COLO668 (cell line): ENCODE data around the gene TMEM69.
"Not testable (repeated sequence)": the region's sequence is repeated elsewhere in the genome, so short reads cannot be mapped to it uniquely, and the experiment has no call there.

Experiments used
- DNase-seq: peaks from one replicate; lab custom pipeline; 2025; ENCODE audit not compliant: unreplicated experiment; lab: John Stamatoyannopoulos, UW

TMEM69 gene

DNA sequence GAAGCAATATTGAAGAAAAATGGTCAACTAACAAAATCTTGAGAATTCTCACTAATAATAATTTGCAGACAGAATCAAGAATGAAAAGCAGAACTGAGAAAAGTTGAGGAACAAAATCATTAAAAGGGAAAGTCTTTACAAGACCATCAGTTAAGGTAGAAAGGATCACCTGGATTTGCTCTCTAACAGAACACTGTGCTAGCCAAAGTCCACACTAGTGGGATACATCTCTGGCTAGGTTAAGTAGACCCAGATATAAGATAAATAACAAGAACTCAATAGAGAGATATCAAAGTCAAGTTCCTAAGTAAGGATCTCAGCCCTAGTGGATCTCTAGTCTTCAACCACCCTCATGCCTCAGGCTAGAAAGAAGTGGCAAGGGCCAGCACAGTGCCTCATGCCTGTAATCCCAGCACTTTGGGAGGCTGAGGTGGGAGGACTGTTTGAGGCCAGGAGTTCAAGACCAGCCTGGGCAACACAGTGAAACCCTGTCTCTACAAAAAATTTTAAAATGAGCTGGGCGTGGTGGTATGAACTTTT, 42.9 kb downstream of the TMEM69 start:
- DNase-seq = no peak

DNA sequence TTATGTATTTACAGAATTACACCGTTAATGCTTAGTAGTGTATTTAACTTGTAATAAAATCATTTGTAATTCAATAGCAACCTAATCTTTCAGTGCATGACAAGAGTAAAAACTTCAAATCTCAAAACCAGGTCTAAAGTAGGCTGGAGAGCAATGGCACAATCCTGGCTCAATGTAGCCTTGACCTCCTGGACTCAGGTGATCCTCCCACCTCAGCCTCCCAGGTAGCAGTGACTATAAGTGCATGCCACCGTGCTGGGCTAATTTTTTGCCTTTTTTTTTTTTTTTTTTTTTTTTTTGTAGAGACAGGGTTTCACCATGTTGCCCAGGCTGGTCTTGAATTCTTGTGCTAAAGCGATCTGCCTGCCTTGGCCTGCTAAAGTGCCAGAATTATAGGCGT, 51.2 kb downstream of the TMEM69 start:
- DNase-seq = no peak

DNA sequence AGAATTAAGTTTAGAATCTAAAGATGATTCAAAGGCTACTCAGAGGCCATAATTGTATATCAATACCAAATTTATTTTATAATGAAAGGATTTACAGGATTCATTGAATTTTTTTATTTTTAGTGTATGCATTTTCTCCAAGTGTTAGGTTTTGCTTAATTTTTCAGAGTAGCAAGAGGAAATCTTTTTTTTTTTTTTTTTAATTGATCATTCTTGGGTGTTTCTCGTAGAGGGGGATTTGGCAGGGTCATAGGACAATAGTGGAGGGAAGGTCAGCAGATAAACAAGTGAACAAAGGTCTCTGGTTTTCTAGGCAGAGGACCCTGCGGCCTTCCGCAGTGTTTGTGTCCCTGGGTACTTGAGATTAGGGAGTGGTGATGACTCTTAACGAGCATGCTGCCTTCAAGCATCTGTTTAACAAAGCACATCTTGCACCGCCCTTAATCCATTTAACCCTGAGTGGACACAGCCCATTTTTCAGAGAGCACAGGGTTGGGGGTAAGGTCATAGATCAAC, 51.7 kb downstream of the TMEM69 start:
- DNase-seq = not testable (repeated sequence)
